Panc1 (cell line): ENCODE data around the gene OGDH. TPM values are rescaled to one million over a fixed set of nuclear protein-coding genes. Genes with fewer than 3 reads are reported as not detected.

Experiments used
- ATAC-seq: fragments of 200-7000 bp; cut with Tn5 transposase; 2 replicates; pipeline ENCODE4 v1.9.1; 2020; ENCODE audit warnings: mild to moderate bottlenecking, moderate library complexity
- BruUV-seq: library from RNA; stranded (reverse); fragments of 400-500 nt; replicated peaks from 2 replicates; lab custom pipeline; 2021; lab: Mats Ljungman, UMichigan
- CTCF ChIA-PET: fragments of 300-600 bp; sonication (Branson Sonifier 250); formaldehyde crosslinking; loops from one replicate; lab custom pipeline; 2022; ENCODE audit warnings: antibody characterized with exemption; lab: Charles Lee
- POLR2A ChIA-PET: fragments of 300-600 bp; sonication (Branson Sonifier 250); formaldehyde crosslinking; loops from one replicate; lab custom pipeline; 2022; ENCODE audit warnings: antibody characterized with exemption; lab: Charles Lee
- DNase-seq: peaks from one replicate; pipeline ENCODE4 v3.0.0-alpha.2; 2010; ENCODE audit warnings: low read depth, low spot score
- H3K27ac ChIP-seq: 2 replicates; pipeline ENCODE4 v1.5.1; 2011; ENCODE audit warnings: mild to moderate bottlenecking, low read length, inconsistent platforms
- H3K27me3 ChIP-seq: fragments of 200-500 bp; sonication (Bioruptor generic); 2 replicates; pipeline ENCODE4 v1.6.0; 2014; ENCODE audit warnings: low read length, inconsistent platforms; ENCODE audit not compliant: control insufficient read depth, insufficient read depth
- H3K36me3 ChIP-seq: fragments of 200-500 bp; sonication (Bioruptor generic); 2 replicates; pipeline ENCODE4 v1.5.1; 2014; ENCODE audit warnings: inconsistent platforms, mild to moderate bottlenecking, low read length, moderate library complexity; ENCODE audit not compliant: control insufficient read depth, insufficient read depth
- H3K4me1 ChIP-seq: 2 replicates; pipeline ENCODE4 v1.5.1; 2011; ENCODE audit warnings: inconsistent platforms, mild to moderate bottlenecking, low read length, moderate library complexity; ENCODE audit not compliant: control insufficient read depth, insufficient read depth
- H3K4me3 ChIP-seq, 2 experiments: 2 replicates each; pipeline ENCODE4 v1.5.1; 2011 to 2012; ENCODE audit warnings: low read depth in 2 of 2, low read length in 2 of 2, mild to moderate bottlenecking in 2 of 2, inconsistent platforms in 1 of 2, moderate library complexity in 1 of 2
- H3K9me3 ChIP-seq: fragments of 200-500 bp; sonication (Bioruptor generic); 2 replicates; pipeline ENCODE4 v1.5.1; 2014; ENCODE audit warnings: low read depth, mild to moderate bottlenecking, inconsistent platforms, low read length, moderate library complexity; ENCODE audit not compliant: control insufficient read depth, insufficient read depth
- POLR2AphosphoS5 ChIP-seq: IDR thresholded peaks from 2 replicates; pipeline ENCODE4 v1.6.1; 2012; ENCODE audit warnings: mild to moderate bottlenecking, low read depth, low read length, moderate library complexity
- SIN3A ChIP-seq: IDR thresholded peaks from 2 replicates; pipeline ENCODE4 v1.6.1; 2012; ENCODE audit warnings: low read depth, mild to moderate bottlenecking, low read length, moderate library complexity, borderline replicate concordance; ENCODE audit not compliant: insufficient read depth
- TCF7L2 ChIP-seq: IDR thresholded peaks from 2 replicates; pipeline ENCODE4 v1.6.1; 2011; ENCODE audit warnings: mild to moderate bottlenecking, low read depth, low read length, inconsistent platforms
- in situ Hi-C: cut with HindIII; loops from 2 replicates; pipeline ENCODE4 v1.10.0; 2016; ENCODE audit warnings: low sequenced_read_pairs, low pct_unique_long_range_greater_than_20kb
- intact Hi-C: fragments of 100-400 bp; cut with micrococcal nuclease; formaldehyde crosslinking; loops from one replicate; pipeline ENCODE4 v1.10.0; 2022; ENCODE audit not compliant: unreplicated experiment
- total RNA-seq: library from RNA; stranded (reverse); gene quantifications from one replicate; pipeline ENCODE4 v1.2.1, GENCODE V29; 2021; ENCODE audit not compliant: unreplicated experiment
- TF ChIP-seq, protein P1 (sequence below): fragments of 450-650 bp; IDR thresholded peaks from 2 replicates; pipeline ENCODE4 v1.5.1; 2017; ENCODE audit warnings: mild to moderate bottlenecking
- TF ChIP-seq, protein P2 (sequence below), 2 experiments: IDR thresholded peaks; 2 replicates each; pipeline ENCODE4 v1.6.1; 2011 to 2012; ENCODE audit warnings: low read depth in 2 of 2, control low read depth in 1 of 2, low read length in 1 of 2, mild to moderate bottlenecking in 1 of 2, moderate library complexity in 1 of 2; ENCODE audit not compliant: insufficient read depth in 1 of 2

Gene OGDH
- total RNA-seq, 1 experiment from 2014 or later = 166 TPM

DNA sequence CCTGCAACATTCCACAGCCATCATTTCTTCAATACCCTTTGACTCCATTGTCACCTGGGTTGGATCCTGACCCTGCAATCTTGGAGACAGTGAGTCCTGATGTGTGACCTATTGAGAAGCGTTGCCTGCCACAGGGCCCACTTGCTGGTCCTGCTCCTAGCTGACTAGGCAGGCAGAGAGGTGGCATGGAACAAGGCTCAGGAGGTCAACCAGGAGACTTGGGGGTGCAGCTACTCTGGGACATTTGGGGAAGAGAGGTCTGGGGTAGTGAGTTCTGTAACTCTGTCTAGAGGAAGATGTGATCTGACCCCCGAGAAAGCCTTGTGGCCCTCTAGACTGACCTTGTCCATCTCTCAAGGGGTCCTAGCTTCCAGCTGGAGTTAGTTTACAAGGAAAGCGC is 144.0 kb downstream of the OGDH start:
- POLR2A ChIA-PET = no interaction called here
- no TSS peak for BruUV-seq
- intact Hi-C loops = loop anchor here (5.0 kb wide), 1 partner anchor 163 kb away; no protein-coding TSS in a partner anchor
- H3K9me3 ChIP-seq = no peaks in the 10 kb centered on the region
- CTCF ChIA-PET = no interaction called here
- DNase-seq (no peak), ATAC-seq (no peak)
- peaks cover 32% of the 10 kb centered on the region for H3K4me1 ChIP-seq
- TF ChIP-seq POLR2AphosphoS5 (no peak), TCF7L2 (no peak), SIN3A (no peak)
- TF ChIP-seq, protein P1, sequence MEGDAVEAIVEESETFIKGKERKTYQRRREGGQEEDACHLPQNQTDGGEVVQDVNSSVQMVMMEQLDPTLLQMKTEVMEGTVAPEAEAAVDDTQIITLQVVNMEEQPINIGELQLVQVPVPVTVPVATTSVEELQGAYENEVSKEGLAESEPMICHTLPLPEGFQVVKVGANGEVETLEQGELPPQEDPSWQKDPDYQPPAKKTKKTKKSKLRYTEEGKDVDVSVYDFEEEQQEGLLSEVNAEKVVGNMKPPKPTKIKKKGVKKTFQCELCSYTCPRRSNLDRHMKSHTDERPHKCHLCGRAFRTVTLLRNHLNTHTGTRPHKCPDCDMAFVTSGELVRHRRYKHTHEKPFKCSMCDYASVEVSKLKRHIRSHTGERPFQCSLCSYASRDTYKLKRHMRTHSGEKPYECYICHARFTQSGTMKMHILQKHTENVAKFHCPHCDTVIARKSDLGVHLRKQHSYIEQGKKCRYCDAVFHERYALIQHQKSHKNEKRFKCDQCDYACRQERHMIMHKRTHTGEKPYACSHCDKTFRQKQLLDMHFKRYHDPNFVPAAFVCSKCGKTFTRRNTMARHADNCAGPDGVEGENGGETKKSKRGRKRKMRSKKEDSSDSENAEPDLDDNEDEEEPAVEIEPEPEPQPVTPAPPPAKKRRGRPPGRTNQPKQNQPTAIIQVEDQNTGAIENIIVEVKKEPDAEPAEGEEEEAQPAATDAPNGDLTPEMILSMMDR = no peak
- TF ChIP-seq, protein P2, sequence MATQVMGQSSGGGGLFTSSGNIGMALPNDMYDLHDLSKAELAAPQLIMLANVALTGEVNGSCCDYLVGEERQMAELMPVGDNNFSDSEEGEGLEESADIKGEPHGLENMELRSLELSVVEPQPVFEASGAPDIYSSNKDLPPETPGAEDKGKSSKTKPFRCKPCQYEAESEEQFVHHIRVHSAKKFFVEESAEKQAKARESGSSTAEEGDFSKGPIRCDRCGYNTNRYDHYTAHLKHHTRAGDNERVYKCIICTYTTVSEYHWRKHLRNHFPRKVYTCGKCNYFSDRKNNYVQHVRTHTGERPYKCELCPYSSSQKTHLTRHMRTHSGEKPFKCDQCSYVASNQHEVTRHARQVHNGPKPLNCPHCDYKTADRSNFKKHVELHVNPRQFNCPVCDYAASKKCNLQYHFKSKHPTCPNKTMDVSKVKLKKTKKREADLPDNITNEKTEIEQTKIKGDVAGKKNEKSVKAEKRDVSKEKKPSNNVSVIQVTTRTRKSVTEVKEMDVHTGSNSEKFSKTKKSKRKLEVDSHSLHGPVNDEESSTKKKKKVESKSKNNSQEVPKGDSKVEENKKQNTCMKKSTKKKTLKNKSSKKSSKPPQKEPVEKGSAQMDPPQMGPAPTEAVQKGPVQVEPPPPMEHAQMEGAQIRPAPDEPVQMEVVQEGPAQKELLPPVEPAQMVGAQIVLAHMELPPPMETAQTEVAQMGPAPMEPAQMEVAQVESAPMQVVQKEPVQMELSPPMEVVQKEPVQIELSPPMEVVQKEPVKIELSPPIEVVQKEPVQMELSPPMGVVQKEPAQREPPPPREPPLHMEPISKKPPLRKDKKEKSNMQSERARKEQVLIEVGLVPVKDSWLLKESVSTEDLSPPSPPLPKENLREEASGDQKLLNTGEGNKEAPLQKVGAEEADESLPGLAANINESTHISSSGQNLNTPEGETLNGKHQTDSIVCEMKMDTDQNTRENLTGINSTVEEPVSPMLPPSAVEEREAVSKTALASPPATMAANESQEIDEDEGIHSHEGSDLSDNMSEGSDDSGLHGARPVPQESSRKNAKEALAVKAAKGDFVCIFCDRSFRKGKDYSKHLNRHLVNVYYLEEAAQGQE (IDR thresholded peaks at IDR 0.05; ENCODE audit: insufficient read depth in 1 of 2, low read depth in 2 of 2, low read length in 1 of 2) = no peak
- H3K4me3 ChIP-seq = peak overlapping the region; percentile 64 to 80; a peak in 2 of 4 replicates
- H3K27ac ChIP-seq = peak overlapping the region; percentile 82
- no peaks in the 10 kb centered on the region for H3K27me3 ChIP-seq
- in situ Hi-C loops = no loop called here
- no peaks in the 10 kb centered on the region for H3K36me3 ChIP-seq

DNA sequence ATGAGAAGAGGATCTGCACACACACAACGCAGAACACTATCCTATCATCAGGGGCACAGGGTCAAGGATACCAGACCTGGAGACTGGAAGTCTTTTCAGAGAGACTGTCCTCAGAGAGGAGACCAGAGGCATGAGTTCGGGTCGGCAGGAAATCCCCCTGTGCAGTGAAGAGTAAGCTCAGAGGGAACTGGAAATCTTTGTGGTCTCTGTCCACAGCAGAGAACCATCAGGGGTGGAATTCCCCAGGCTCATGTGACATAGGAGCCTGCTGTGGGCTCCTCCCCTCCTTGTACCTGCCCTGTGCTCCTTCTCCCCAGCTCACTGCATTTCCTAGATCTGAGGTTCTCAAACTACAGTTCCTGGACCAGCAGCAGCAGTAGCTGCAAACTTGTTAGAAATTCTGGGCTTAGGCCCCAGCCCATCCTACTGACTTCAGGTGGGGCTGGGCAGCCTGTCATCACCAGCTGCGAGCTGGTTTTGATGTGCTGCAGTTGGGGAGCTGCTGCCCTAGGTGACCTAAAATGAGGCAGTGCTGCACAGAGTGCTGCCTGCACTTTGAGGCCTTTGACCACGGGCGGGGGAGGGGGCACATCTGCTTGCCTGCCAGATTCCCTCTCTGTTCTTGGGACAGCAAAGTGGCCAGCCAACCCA is 144.6 kb downstream of the OGDH start:
- ATAC-seq = no peak

More for the DNA sequence above, 144.6 kb downstream of the OGDH start:
- BruUV-seq = no TSS peak
- DNase-seq = no peak
- ChIA-PET POLR2A (no interaction called here), CTCF (no interaction called here)
- intact Hi-C loops (loop anchor here (5.0 kb wide), 1 partner anchor 164 kb away; no protein-coding TSS in a partner anchor), in situ Hi-C loops (no loop called here)
- no peaks in the 10 kb centered on the region for H3K27me3 ChIP-seq
- TF ChIP-seq, protein P2 (IDR thresholded peaks at IDR 0.05; ENCODE audit: insufficient read depth in 1 of 2, low read depth in 2 of 2, low read length in 1 of 2) = no peak
- TF ChIP-seq, protein P1 = no peak
- TF ChIP-seq SIN3A (no peak), POLR2AphosphoS5 (no peak), TCF7L2 (no peak)
- no peaks in the 10 kb centered on the region for H3K36me3 ChIP-seq
- no peak overlapping the region; a peak in 1 of 4 replicates for H3K4me3 ChIP-seq
- peaks cover 32% of the 10 kb centered on the region for H3K4me1 ChIP-seq
- no peaks in the 10 kb centered on the region for H3K9me3 ChIP-seq
- H3K27ac ChIP-seq = peak overlapping the region; percentile 82
